Smooth muscle cell (in vitro differentiated cells): ENCODE results near the gene OPA1. TPM values are rescaled to one million over a fixed set of nuclear protein-coding genes. Genes with fewer than 3 reads are reported as not detected.

Experiments used
- DNase-seq: peaks from one replicate; lab custom pipeline; 2025; ENCODE audit not compliant: unreplicated experiment; lab: John Stamatoyannopoulos, UW
- H2AFZ ChIP-seq: fragments of 200-600 bp; sonication (generic); 2 replicates; pipeline ENCODE4 v1.6.0; 2016; ENCODE audit warnings: antibody characterized with exemption, low read depth, mild to moderate bottlenecking
- H3F3A ChIP-seq: fragments of 200-600 bp; sonication (generic); 2 replicates; pipeline ENCODE4 v1.6.0; 2017; ENCODE audit warnings: antibody characterized with exemption, low read depth
- H3K27ac ChIP-seq: fragments of 200-600 bp; sonication (generic); 2 replicates; pipeline ENCODE4 v1.5.1; 2016; ENCODE audit warnings: low read depth, mild to moderate bottlenecking
- H3K27me3 ChIP-seq: fragments of 200-600 bp; sonication (generic); 2 replicates; pipeline ENCODE4 v1.6.1; 2016; ENCODE audit warnings: low read depth, mild to moderate bottlenecking
- H3K36me3 ChIP-seq: fragments of 200-600 bp; sonication (generic); 2 replicates; pipeline ENCODE4 v1.5.1; 2016; ENCODE audit warnings: low read depth
- H3K4me1 ChIP-seq: fragments of 200-600 bp; sonication (generic); 2 replicates; pipeline ENCODE4 v1.5.1; 2016; ENCODE audit warnings: low read depth
- H3K4me2 ChIP-seq: fragments of 200-600 bp; sonication (generic); 2 replicates; pipeline ENCODE4 v1.6.0; 2016; ENCODE audit warnings: mild to moderate bottlenecking
- H3K4me3 ChIP-seq: fragments of 200-600 bp; sonication (generic); 2 replicates; pipeline ENCODE4 v1.5.1; 2016; ENCODE audit warnings: mild to moderate bottlenecking
- H3K79me2 ChIP-seq: fragments of 200-600 bp; sonication (generic); 2 replicates; pipeline ENCODE4 v1.6.0; 2016; ENCODE audit warnings: low read depth, mild to moderate bottlenecking
- H3K9ac ChIP-seq: fragments of 200-600 bp; sonication (generic); 2 replicates; pipeline ENCODE4 v1.6.0; 2016; ENCODE audit warnings: low read depth
- H3K9me3 ChIP-seq: fragments of 200-600 bp; sonication (generic); replicated peaks from 2 replicates; pipeline ENCODE4 v1.5.1; 2016; ENCODE audit warnings: low read depth
- H4K20me1 ChIP-seq: fragments of 200-600 bp; sonication (generic); 2 replicates; pipeline ENCODE4 v1.6.0; 2016; ENCODE audit warnings: low read depth
- CTCF ChIP-seq: fragments of 200-600 bp; sonication (generic); IDR thresholded peaks from 2 replicates; pipeline ENCODE4 v1.5.1; 2017; ENCODE audit warnings: borderline replicate concordance, mild to moderate bottlenecking, antibody characterized with exemption; ENCODE audit not compliant: insufficient read depth, poor library complexity, severe bottlenecking
- WGBS: methylation state at CpG from one replicate; pipeline ENCODE4 v1.1.7; 2016; ENCODE audit warnings: low lambda C conversion rate; 5-methylcytosine and 5-hydroxymethylcytosine counted together
- polyA plus RNA-seq: library from polyadenylated mRNA; unstranded; fragments of >200 nt; fragmentation: Nextera tagmentation; extraction: Ambion mirVana; gene quantifications from 2 replicates; pipeline ENCODE4 v1.2.1, GENCODE V29; 2016
- total RNA-seq: library from RNA; depleted of rRNA; stranded (reverse); fragments of >200 nt; gene quantifications from 2 replicates; pipeline ENCODE4 v1.2.3, GENCODE V29; 2014

OPA1 gene
- total and polyA plus RNA-seq, 2 experiments from 2014 or later, result 23.8 to 56.0 TPM

DNA sequence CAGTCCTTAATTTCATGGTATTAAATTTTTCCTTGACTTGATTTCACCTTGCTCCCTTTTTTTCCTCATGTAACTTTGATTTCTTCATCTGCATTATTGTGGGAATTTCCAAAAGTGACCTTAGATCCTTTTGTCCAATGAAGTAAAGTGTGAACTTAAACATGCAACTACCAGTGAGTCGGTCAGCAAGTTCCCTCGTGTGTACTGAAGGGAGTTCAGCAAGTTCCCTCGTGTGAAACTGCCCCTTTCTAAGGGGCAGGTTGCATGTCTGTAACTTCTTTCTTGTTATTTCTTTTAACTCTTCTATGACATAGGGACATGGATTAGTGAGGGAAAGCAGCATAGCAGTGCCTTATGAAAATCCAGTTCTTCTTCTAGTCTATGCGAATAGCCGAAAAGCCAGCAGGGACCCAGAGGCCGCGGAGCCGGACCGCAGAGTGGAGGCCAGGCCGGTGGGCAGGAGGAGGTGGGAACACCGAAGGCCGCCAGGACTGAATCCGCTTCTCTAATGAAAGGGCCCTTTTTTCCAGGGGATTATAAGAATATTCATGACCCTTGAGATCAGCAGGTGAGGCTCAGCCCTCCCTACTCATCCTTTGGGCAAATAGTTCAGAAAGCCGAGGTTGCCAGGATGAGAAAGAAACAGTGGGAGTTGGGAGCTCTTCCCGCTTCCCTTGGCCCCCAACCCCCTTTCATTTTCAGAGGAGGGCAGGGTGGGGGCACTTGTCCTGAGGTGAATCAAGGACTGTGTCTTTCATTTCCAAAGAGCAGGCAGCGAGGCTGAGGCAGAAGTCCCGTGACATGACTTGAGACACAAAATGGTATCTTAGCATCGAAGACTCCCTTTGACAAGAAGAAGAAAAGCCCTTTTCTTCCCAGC is 117.5 kb downstream of the OPA1 start:
- Histone ChIP-seq H3K9me3 (no peaks in the 10 kb centered on the region), H3K4me2 (no peak overlapping the region), H3K9ac (no peak overlapping the region), H3K36me3 (no peaks in the 10 kb centered on the region), H3K79me2 (no peaks in the 10 kb centered on the region), H3F3A (no peaks in the 10 kb centered on the region), H2AFZ (no peak overlapping the region), H3K27ac (no peak overlapping the region), H3K4me1 (peaks cover 15% of the 10 kb centered on the region), H3K4me3 (no peak overlapping the region), H3K27me3 (no peaks in the 10 kb centered on the region), H4K20me1 (no peaks in the 10 kb centered on the region)
- no peak for DNase-seq
- 85% methylated on average over 18 of the region's 18 CpGs for WGBS
- TF ChIP-seq CTCF, result no peak

GRCh38 chr3:193711166-193711485 is 118.1 kb downstream of the OPA1 start:
- no peak overlapping the region for H2AFZ ChIP-seq
- H3K36me3 ChIP-seq, result no peaks in the 10 kb centered on the region
- no peak overlapping the region for H3K4me2 ChIP-seq
- no peak for DNase-seq
- H3F3A ChIP-seq, result no peaks in the 10 kb centered on the region
- 92% methylated on average over 8 of the region's 8 CpGs for WGBS
- H4K20me1 ChIP-seq, result no peaks in the 10 kb centered on the region
- no peaks in the 10 kb centered on the region for H3K9me3 ChIP-seq
- peaks cover 15% of the 10 kb centered on the region for H3K4me1 ChIP-seq
- H3K4me3 ChIP-seq, result no peak overlapping the region
- TF ChIP-seq CTCF, result no peak
- H3K27ac ChIP-seq, result no peak overlapping the region
- no peaks in the 10 kb centered on the region for H3K79me2 ChIP-seq
- no peaks in the 10 kb centered on the region for H3K27me3 ChIP-seq
- H3K9ac ChIP-seq, result no peak overlapping the region

- peaks cover 15% of the 10 kb centered on the region for H3K4me1 ChIP-seq
- H3K9me3 ChIP-seq, result no peaks in the 10 kb centered on the region
- TF ChIP-seq CTCF, result no peak
- no peaks in the 10 kb centered on the region for H3K27me3 ChIP-seq
- no peaks in the 10 kb centered on the region for H3K79me2 ChIP-seq
- no peak overlapping the region for H3K4me2 ChIP-seq
- 95% methylated on average over 9 of the region's 9 CpGs for WGBS
- H3F3A ChIP-seq, result no peaks in the 10 kb centered on the region
- no peak overlapping the region for H3K4me3 ChIP-seq
- no peak overlapping the region for H3K9ac ChIP-seq
- H3K36me3 ChIP-seq, result no peaks in the 10 kb centered on the region
- no peak overlapping the region for H2AFZ ChIP-seq
- H3K27ac ChIP-seq, result no peak overlapping the region
- H4K20me1 ChIP-seq, result no peaks in the 10 kb centered on the region
- DNase-seq, result no peak
Measured at GRCh38 chr3:193711523-193711963, 118.5 kb downstream of the OPA1 start.
